Stomach (tissue), 9 donors: ENCODE data around the gene PPP2R2C. TPM values are rescaled to one million over a fixed set of nuclear protein-coding genes. Genes with fewer than 3 reads are reported as not detected.

Experiments used
- DNase-seq, 2 donors: peaks; one replicate each; pipeline versions ENCODE4 v3.0.0 to v3.0.0-alpha.2; 2013 to 2019
- H3K27ac ChIP-seq, 5 donors: fragments of 200-600 bp in 4 of 5; sonication (generic) in 4 of 5; one replicate each; pipeline ENCODE4 v1.5.1; 2013 to 2019; ENCODE audit warnings: mild to moderate bottlenecking in 1 of 5, moderate library complexity in 1 of 5
- H3K27me3 ChIP-seq, 3 donors: fragments of 200-600 bp; sonication (generic); one replicate each; pipeline ENCODE4 v1.5.1; 2017 to 2019; ENCODE audit warnings: mixed run types in 1 of 3
- H3K36me3 ChIP-seq, 4 donors: fragments of 200-600 bp; sonication (generic); 1 replicate in 3 of 4; 2 replicates in 1 of 4; pipeline ENCODE4 v1.5.1; 2016 to 2019
- H3K4me1 ChIP-seq, 4 donors: fragments of 200-600 bp; sonication (generic); one replicate each; pipeline ENCODE4 v1.5.1; 2016 to 2019
- H3K4me3 ChIP-seq, 4 donors: fragments of 200-600 bp; sonication (generic) in 3 of 4; one replicate each; pipeline ENCODE4 v1.5.1; 2016 to 2019; ENCODE audit warnings: mild to moderate bottlenecking in 1 of 4
- H3K9me3 ChIP-seq, 4 donors: fragments of 200-600 bp; sonication (generic); one replicate each; pipeline ENCODE4 v1.5.1; 2016 to 2019
- EP300 ChIP-seq: sonication (generic); formaldehyde crosslinking; IDR thresholded peaks from one replicate; pipeline ENCODE4 v1.6.1; 2017; ENCODE audit warnings: antibody characterized with exemption
- POLR2A ChIP-seq, 4 donors: fragments of 450-650 bp; IDR thresholded peaks; one replicate each; pipeline ENCODE4 v1.6.1; 2016; ENCODE audit warnings: antibody characterized with exemption in 4 of 4, control low read depth in 2 of 4, mild to moderate bottlenecking in 1 of 4, moderate library complexity in 1 of 4
- POLR2AphosphoS5 ChIP-seq, 3 donors: sonication (generic); formaldehyde crosslinking; IDR thresholded peaks; one replicate each; pipeline ENCODE4 v1.6.1; 2016; ENCODE audit warnings: antibody characterized with exemption in 3 of 3
- WGBS, 5 donors: extraction: QIAGEN DNeasy Blood & Tissue Kit in 3 of 5; methylation state at CpG; one replicate each; pipeline versions ENCODE4 v1.1.5 to v1.1.7; 2013 to 2018; 5-methylcytosine and 5-hydroxymethylcytosine counted together
- intact Hi-C: fragments of 100-400 bp; cut with DNase I; formaldehyde crosslinking; loops from one replicate; pipeline ENCODE4 v1.15.1; 2023; ENCODE audit warnings: low total_unique reads
- polyA plus RNA-seq, 3 donors: library from polyadenylated mRNA; stranded (reverse); fragments of 200-250 nt; gene quantifications; one replicate each; pipeline ENCODE4 v1.2.3, GENCODE V29; 2013
- total RNA-seq, 5 donors: library from RNA; depleted of rRNA; stranded (reverse); fragments of >200 nt; gene quantifications; one replicate each; pipeline versions ENCODE4 v1.1.0 to v1.2.3, GENCODE V29; 2014 to 2016
- TF ChIP-seq, protein P1 (sequence below), 7 experiments: fragments of 450-650 bp in 4 of 7; fragments of 200-600 bp in 3 of 7; sonication (generic) in 3 of 7; IDR thresholded peaks; one replicate each; pipeline ENCODE4 v1.5.1; 2016 to 2019; ENCODE audit warnings: antibody characterized with exemption in 7 of 7, control low read depth in 2 of 7, mild to moderate bottlenecking in 1 of 7
- donor health status: healthy with polysubstance abuse.
- donor health status: Bipolar disorder and iron deficiency.
- donor health status: healthy.

PPP2R2C gene
- total and polyA plus RNA-seq, 8 donors = 1.4 to 5.0 (median 1.5) TPM; not detected in 5

DNA sequence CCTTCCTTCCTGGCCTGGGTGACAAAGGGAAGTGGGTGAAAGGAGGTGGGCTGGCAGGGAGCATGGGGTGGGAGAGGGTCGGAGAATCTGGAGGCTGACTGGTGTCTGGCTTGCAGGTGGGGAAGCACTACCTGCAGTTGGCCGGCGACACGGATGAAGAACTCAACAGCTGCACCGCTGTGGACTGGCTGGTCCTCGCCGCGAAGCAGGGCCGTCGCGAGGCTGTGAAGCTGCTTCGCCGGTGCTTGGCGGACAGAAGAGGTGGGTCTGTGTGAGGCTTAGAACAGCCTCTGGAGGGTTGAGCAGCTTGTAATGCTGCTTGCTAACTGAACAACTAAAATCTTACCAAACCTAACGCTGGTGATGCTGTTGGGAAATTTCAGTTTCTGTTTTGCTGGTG, 183.5 kb downstream of the PPP2R2C start:
- intact Hi-C loops = no loop called here
- no peak overlapping the region for H3K4me3 ChIP-seq
- H3K27me3 ChIP-seq = no peaks in the 10 kb centered on the region
- H3K4me1 ChIP-seq = no peaks in the 10 kb centered on the region
- H3K36me3 ChIP-seq = peaks cover 30 to 93% (median 78%) of the 10 kb centered on the region in 4 donors
- DNase-seq = no peak
- peak overlapping the region in 1 of 5 donors; percentile 10 for H3K27ac ChIP-seq
- TF ChIP-seq POLR2AphosphoS5 (IDR thresholded peaks at IDR 0.05) (no peak), POLR2A (IDR thresholded peaks at IDR 0.05) (no peak), EP300 (no peak)
- TF ChIP-seq, protein P1, sequence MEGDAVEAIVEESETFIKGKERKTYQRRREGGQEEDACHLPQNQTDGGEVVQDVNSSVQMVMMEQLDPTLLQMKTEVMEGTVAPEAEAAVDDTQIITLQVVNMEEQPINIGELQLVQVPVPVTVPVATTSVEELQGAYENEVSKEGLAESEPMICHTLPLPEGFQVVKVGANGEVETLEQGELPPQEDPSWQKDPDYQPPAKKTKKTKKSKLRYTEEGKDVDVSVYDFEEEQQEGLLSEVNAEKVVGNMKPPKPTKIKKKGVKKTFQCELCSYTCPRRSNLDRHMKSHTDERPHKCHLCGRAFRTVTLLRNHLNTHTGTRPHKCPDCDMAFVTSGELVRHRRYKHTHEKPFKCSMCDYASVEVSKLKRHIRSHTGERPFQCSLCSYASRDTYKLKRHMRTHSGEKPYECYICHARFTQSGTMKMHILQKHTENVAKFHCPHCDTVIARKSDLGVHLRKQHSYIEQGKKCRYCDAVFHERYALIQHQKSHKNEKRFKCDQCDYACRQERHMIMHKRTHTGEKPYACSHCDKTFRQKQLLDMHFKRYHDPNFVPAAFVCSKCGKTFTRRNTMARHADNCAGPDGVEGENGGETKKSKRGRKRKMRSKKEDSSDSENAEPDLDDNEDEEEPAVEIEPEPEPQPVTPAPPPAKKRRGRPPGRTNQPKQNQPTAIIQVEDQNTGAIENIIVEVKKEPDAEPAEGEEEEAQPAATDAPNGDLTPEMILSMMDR (IDR thresholded peaks at IDR 0.05) = no peak
- H3K9me3 ChIP-seq = no peaks in the 10 kb centered on the region
- 94 to 98% (median 96%) methylated on average over 15 of the region's 15 CpGs for WGBS, 5 donors

DNA sequence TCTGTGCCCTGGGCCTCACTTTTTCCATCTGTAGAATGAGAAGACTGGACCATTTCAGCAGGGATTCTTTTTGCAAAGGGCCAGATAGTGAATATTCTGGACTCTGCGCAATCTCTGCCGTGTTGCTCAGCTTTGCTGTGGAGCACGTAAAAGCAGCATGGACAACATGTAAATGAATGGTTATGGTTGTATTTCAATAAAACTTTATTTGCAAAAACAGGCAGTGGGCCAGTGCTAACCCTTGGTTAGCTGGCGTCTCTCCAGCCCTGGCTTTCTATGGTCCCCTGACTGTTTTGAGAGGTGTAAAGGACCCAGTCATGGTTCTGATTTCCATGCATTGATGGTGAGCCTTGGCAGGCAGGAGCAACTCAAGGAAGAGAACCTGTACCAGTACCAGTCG, 184.1 kb downstream of the PPP2R2C start:
- H3K9me3 ChIP-seq = no peaks in the 10 kb centered on the region
- no peak overlapping the region for H3K27ac ChIP-seq
- H3K4me1 ChIP-seq = peaks cover 0 to 1% (median 0%) of the 10 kb centered on the region in 4 donors
- TF ChIP-seq EP300 = no peak
- TF ChIP-seq POLR2AphosphoS5 (IDR thresholded peaks at IDR 0.05) = no peak
- TF ChIP-seq, protein P1 (IDR thresholded peaks at IDR 0.05) = no peak
- no peak for TF ChIP-seq POLR2A (IDR thresholded peaks at IDR 0.05)
- no peak for DNase-seq
- intact Hi-C loops = no loop called here
- WGBS, 5 donors = 94 to 98% (median 95%) methylated on average over 5 of the region's 5 CpGs
- peaks cover 30 to 87% (median 77%) of the 10 kb centered on the region in 4 donors for H3K36me3 ChIP-seq
- H3K27me3 ChIP-seq = no peaks in the 10 kb centered on the region
- no peak overlapping the region for H3K4me3 ChIP-seq

DNA sequence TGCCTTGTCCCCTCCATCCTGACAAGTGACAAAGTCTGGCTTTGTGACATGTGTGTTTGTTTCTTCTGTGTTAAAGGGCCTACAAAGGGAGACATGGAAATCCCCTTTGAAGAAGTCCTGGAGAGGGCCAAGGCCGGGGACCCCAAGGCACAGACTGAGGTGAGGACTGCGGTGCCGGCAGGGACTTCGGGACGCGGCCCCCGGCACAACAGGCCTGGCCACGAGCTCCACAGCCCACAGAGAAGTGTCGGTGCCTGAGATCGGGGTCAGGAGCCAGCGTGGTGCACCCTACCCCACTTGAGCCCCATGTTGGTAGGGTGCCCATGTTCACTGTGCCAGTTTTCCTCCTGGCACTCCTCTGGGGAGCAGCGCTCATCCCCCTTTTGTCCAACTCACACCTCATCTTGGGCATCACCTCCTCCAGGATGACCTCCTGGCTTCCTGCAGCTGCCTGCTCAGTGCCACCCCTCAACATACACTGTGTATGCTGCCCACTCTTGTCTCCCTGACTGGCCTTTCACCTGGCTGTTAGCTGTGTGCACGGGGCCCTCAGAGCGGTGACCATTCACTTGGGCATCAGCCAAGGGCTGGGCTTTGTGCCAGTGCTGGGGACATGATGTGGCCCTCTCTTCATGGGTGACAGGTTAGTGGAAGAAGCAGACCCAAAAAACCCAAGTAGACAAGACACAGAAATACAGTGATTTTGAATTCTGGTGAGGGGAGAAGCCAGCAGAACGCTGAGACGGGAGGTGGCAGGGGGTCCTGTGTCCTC, 185.2 kb downstream of the PPP2R2C start:
- DNase-seq = no peak
- no peak for TF ChIP-seq POLR2AphosphoS5 (IDR thresholded peaks at IDR 0.05)
- TF ChIP-seq, protein P1 (IDR thresholded peaks at IDR 0.05) = no peak
- TF ChIP-seq POLR2A (IDR thresholded peaks at IDR 0.05) = no peak
- TF ChIP-seq EP300 = no peak
- peak overlapping the region in 1 of 5 donors; percentile 97 for H3K27ac ChIP-seq
- H3K27me3 ChIP-seq = no peaks in the 10 kb centered on the region
- H3K9me3 ChIP-seq = no peaks in the 10 kb centered on the region
- H3K36me3 ChIP-seq = peaks cover 30 to 76% (median 71%) of the 10 kb centered on the region in 4 donors
- no peak overlapping the region for H3K4me3 ChIP-seq
- intact Hi-C loops = no loop called here
- WGBS, 5 donors = 91 to 95% (median 93%) methylated on average over 14 to 16 of the region's 16 CpGs
- H3K4me1 ChIP-seq = peaks cover 0 to 13% (median 7%) of the 10 kb centered on the region in 4 donors

DNA sequence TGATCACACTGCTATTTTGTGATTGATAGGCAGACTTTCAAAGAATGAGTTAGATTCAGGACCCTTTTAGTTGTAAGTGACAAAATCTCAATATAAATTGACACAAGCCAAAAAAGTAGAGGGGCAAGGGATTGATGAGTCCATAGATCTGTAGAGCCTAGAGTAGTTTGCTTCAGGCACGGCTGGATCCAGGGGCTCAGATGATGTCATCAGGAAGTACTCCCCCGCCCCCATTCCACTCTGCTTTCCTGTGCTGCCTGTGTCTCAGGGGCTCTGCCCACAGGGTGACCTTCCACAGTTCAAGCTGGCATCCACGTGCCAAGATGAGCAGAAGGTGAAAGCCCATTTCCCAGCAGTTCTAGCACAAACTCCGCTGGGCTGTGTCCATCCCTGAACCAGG, 189.1 kb downstream of the PPP2R2C start:
- H3K27me3 ChIP-seq = no peaks in the 10 kb centered on the region
- H3K4me1 ChIP-seq = peaks cover 15 to 48% (median 37%) of the 10 kb centered on the region in 4 donors
- TF ChIP-seq, protein P1 (IDR thresholded peaks at IDR 0.05) = no peak
- no peak for TF ChIP-seq POLR2AphosphoS5 (IDR thresholded peaks at IDR 0.05)
- TF ChIP-seq EP300 = no peak
- no peak for TF ChIP-seq POLR2A (IDR thresholded peaks at IDR 0.05)
- no peak overlapping the region for H3K4me3 ChIP-seq
- intact Hi-C loops = no loop called here
- no peak for DNase-seq
- H3K36me3 ChIP-seq = peaks cover 12 to 73% (median 60%) of the 10 kb centered on the region in 4 donors
- peak overlapping the region in 3 of 5 donors; percentile 14 to 97 (median 65) for H3K27ac ChIP-seq
- H3K9me3 ChIP-seq = no peaks in the 10 kb centered on the region
- WGBS, 5 donors = 87 to 94% (median 88%) methylated on average over 4 of the region's 4 CpGs
